NAMALWA (cell line): ENCODE data around the gene DNMT3L.
"Not testable (repeated sequence)": the region's sequence is repeated elsewhere in the genome, so short reads cannot be mapped to it uniquely, and the experiment has no call there.

Experiments
- DNase-seq: peaks from one replicate; pipeline ENCODE4 v3.0.0-alpha.2; 2015; ENCODE audit warnings: low spot score

The DNMT3L gene

DNA sequence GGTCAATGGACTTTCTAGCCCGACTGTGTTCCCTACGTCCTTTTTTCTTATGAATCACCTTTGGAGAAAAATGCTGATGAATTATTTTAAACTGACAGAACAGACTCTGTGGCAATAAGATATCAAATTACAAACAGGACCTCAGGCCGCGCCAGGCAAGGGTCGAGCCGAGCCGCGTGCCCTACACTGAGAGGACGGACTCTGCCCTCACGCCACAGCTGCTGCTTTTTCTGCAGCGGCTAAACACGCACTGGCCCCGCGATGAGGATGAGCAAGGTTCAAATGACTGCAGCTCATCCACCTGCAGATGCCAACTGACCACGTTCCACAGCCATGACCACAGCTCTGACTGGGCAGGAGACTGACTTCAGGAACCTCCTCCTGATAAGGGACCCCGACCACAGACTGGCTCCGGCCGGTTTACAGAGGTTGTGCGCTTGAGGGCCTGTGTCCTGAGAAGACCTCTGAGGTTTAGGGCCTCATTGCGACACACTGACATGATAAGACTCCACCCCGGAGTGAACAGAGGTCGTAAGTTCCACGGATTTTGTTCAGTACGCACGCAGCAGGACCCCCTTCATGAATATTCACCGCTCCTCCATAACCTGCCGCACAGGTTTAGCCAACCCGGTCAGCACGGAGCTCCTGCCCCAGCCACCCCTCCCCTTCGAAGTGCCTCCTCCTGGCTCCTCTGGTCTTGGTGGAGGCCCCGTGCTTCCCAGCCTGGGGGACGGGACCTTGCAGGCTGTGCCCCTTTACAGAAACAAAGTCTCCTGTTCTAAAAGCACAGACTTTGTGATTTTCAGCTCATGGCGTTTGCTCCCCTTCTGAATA lies 12.3 kb downstream of the DNMT3L start:
- not testable (repeated sequence) for DNase-seq

- not testable (repeated sequence) for DNase-seq
These were observed 13.8 kb downstream of the DNMT3L start for GRCh38 chr21:44247904-44248303.

GRCh38 chr21:44243980-44244379 lies 17.7 kb downstream of the DNMT3L start:
- DNase-seq = not testable (repeated sequence)

- DNase-seq = not testable (repeated sequence)
These were observed 20.4 kb downstream of the DNMT3L start for GRCh38 chr21:44241281-44241680.

- not testable (repeated sequence) for DNase-seq
These were observed 20.9 kb downstream of the DNMT3L start, which contains the start of gene ICOSLG for GRCh38 chr21:44240842-44241241. Gene ICOSLG (minus strand): TSS chr21:44240943. CDS start chr21:44240817, 126 bp downstream.

DNA sequence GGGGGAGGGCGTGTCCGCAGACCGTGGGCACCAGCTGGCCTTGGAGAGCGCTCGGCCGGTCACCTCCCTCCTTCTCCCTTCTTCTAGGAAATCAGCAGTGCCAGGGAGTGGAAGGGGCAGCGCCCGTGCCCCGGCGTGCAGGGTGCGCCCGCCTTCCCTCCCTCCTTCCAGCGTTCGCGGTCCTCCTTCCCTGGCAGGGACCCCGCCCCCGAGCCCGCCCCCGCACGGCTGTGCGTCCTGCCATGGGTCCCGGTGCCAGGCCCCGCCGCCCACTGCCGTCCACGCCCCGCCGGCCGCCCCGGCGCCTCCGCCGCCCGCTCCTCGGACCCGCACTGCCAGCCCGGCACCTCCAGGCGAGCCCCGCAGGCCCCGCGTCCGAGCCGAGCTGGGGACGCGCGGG lies 21.3 kb downstream of the DNMT3L start:
- DNase-seq = not testable (repeated sequence)

DNA sequence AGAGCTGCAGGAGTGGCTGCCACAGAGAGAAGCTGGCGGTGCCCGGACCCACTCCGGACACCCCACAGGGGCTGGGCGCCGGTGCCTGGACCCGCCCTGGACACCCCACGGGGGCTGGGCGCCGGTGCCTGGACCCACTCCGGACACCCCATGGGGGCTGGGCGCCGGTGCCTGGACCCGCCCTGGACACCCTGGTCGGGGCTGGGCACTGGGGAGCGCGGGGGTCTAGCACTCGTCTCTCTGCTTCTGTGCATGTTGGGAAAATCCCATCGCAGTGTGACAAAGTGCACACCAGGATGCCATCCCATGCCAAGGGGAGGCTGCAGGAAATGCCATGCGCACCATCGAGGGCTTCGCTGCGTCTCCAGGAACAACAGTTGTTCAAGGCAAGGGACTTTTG lies 32.1 kb downstream of the DNMT3L start:
- DNase-seq = not testable (repeated sequence)

DNA sequence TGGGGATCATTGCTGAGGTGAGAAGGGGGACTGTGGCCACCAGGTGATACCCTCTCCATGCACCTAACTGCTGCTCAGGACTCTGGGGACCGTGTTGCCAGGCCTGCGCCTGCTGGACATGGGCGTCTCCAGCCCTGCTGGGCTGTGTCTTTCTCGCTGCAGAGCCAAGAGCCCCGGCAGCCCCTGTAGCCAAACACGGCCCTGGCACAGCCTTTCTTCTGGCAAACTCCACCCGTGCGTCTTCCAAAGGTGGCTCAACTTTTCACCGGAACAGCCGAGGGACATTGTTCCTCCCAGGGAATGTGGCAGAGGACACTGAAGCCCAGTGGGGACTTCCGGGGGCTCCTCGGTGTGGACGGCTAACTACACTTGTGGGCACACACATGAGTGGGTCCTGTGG lies 33.6 kb downstream of the DNMT3L start:
- DNase-seq = not testable (repeated sequence)

GRCh38 chr21:44227614-44228013 lies 34.1 kb downstream of the DNMT3L start:
- not testable (repeated sequence) for DNase-seq

DNA sequence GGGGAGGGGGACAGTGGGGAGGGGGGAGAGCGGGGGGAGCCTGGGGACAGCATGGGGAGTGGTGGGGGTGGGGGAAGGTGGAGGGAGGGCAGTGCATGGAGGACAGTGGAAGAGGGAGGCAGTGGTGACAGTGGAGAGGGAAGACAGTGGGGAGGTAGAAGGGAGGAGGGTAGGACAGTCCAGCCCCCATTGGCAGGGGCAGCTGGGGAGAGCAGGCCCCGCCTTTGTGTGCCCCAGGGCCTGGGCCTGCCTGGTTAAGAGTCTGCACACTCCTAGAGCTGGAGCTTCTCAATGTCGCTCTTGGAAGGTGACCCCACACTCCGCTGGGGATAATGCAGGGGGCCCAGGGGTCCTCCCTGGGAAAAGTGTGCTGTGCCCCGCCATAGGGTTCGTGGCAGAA lies 36.1 kb downstream of the DNMT3L start:
- DNase-seq = not testable (repeated sequence)

GRCh38 chr21:44223334-44223733 lies 38.4 kb downstream of the DNMT3L start:
- DNase-seq = not testable (repeated sequence)

DNA sequence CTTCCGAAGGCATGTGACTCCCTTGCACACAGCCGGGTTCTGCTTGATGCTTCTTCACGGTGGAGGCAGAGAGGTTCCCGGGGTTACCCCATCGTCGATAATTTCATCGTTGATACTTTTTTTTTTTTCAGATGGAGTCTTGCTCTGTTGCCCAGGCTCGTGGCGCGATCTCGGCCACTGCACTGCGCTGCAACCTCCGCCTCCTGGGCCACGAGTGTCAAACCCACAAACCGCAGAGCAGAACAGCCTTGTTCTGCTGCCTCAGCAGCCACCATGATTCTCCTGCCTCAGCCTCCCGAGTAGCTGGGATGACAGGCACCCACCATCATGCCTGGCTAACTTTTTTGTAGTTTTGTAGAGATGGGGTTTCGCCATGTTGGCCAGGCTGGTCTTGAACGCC lies 41.0 kb downstream of the DNMT3L start:
- DNase-seq = not testable (repeated sequence)

GRCh38 chr21:44218461-44218860 lies 43.2 kb downstream of the DNMT3L start:
- not testable (repeated sequence) for DNase-seq

GRCh38 chr21:44211978-44212377 lies 49.7 kb downstream of the DNMT3L start:
- not testable (repeated sequence) for DNase-seq

- not testable (repeated sequence) for DNase-seq
These were observed 50.1 kb downstream of the DNMT3L start for GRCh38 chr21:44211574-44211973.

DNA sequence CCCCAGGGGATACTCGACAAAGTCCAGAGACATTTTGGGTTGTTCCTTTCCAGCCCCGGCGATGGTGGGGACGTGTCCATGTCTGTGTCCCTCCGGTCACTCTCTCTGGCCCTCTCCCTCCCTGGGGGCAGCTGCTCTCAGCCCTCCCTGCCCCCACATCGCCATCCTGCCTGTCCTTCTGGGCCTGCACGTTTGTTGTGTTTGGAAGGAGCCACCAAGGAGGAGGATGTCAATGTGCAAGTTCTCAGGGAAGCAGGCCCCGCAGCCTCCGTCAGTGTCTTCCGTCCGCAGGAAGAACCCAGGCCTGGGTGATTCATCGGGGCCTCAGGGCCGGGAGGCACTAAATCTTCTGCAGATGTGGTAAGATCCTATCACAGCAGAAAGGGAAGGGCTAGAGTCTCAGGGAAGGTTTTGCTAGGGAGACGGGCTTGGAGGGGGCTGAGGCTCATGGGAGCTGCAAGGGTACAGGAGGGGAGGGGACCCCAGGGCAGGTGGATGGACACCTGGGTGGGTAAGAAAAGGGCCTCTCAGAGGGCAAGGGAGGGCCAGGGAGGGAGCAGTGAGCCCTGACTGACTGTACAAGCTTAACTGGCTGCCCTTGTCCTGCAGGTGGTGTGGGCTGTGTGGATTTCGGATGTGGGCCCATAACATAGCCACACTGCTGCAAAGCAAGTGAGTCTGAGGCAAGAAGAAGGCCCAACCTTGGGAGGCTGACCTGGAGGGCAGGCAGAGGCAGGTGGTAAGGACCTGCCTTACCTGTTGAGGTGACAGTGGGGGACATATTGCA lies 53.6 kb downstream of the DNMT3L start:
- DNase-seq = peak; percentile 2

- DNase-seq = not testable (repeated sequence)
These were observed 54.7 kb downstream of the DNMT3L start for GRCh38 chr21:44206698-44207676.

GRCh38 chr21:44206187-44206586 lies 55.5 kb downstream of the DNMT3L start:
- DNase-seq = not testable (repeated sequence)

DNA sequence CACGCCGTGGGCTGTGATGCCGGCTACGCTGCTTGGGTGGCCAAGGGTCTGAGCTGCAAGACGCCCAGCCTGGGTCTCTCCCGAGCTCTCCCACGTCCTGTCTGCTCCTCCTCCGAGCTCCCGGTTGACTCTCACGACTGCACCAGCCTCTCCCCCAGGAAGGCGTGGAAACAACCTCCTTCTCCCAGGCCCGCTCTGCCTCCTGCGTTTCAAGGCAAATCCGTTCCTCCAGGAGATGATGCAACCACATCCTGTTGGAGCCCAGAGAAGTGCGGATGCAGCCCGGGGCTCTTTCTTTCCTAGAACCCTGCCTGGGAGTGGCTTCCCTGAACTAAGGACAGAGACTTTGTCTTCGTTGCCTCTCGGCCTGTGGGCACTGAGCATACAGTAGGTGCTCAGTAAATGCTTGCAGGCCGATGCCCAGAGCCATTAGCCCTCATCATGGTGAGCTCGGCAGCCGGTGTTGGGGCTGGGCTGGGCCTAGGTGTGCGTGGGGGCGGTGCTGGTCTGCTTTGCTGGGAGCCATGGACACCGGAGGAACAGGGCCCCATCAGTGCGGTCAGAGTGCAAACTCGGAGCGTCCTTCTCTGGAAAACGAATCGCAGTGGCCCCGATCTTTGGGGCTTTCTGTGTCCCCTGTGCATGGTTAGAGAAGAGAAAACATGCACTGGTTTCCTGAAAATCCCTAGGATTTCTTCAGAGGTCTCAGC lies 59.0 kb downstream of the DNMT3L start:
- DNase-seq = not testable (repeated sequence)

DNA sequence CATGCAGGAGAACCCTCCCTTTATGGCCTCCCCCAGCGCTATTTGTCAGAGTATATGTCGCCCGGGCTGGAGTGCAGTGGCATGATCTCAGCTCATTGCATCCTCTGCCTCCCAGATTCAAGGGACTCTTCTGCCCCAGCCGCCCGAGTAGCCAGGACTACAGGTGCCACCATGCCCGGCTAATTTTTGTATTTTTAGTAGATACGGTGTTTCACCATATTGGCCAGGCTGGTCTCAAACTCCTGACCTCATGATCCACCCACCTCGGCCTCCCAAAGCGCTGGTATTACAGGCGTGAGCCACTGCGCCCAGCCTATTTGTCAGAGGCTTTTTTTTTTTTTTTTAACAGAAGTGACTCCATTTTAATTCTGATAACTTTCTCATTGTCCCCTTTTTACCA lies 61.7 kb downstream of the DNMT3L start:
- not testable (repeated sequence) for DNase-seq

- DNase-seq = peak; percentile 38
These were observed 62.2 kb downstream of the DNMT3L start for GRCh38 chr21:44199448-44199847.
